ENCODE data around the gene HOXB1. TPM values are rescaled to one million over a fixed set of nuclear protein-coding genes. Genes with fewer than 3 reads are reported as not detected.

HOXB1 gene
- total and polyA plus RNA-seq, 8 donors, result 0.28 TPM; not detected in 7

DNA sequence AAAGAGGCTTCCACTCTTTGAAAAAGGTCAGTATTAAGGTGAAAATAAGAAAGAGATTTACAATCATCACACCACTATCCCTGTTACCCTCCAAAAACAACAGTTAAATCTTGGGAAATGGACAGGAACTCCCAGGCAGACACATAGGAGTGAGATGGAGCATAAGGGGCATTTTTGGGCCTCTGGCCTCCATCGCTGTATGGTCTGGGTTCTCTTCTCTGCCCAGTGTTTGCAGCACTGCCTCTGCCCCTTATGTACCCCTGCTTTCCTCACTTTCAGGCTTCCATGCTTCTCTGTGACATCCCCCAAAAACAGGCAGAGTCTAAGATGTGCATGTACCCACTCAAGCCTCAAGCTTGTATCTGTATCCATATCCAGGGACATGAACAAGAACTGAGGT is 14.7 kb upstream of the HOXB1 start:
- TF ChIP-seq EP300 (IDR thresholded peaks at IDR 0.05) (no peak), POLR2A (IDR thresholded peaks at IDR 0.05) (no peak), POLR2AphosphoS5 (IDR thresholded peaks at IDR 0.05) (no peak), CTCF (IDR thresholded peaks at IDR 0.05) (no peak)
- no peaks in the 10 kb centered on the region for H3K9me3 ChIP-seq
- peaks cover 0 to 14% (median 6%) of the 10 kb centered on the region in 4 donors for H3K36me3 ChIP-seq
- DNase-seq, result no peak
- peak overlapping the region in 4 of 5 donors; percentile 90 to 95 (median 93) for H3K27ac ChIP-seq
- 87 to 100% (median 94%) methylated on average over 1 of the region's 1 CpG for WGBS, 5 donors
- intact Hi-C loops (cut with DNase I; ENCODE audit: low total_unique reads), result no loop called here
- H3K27me3 ChIP-seq, result peaks cover 4 to 98% (median 39%) of the 10 kb centered on the region in 3 donors
- peaks cover 14 to 66% (median 45%) of the 10 kb centered on the region in 4 donors for H3K4me1 ChIP-seq
- no peak overlapping the region for H3K4me3 ChIP-seq

DNA sequence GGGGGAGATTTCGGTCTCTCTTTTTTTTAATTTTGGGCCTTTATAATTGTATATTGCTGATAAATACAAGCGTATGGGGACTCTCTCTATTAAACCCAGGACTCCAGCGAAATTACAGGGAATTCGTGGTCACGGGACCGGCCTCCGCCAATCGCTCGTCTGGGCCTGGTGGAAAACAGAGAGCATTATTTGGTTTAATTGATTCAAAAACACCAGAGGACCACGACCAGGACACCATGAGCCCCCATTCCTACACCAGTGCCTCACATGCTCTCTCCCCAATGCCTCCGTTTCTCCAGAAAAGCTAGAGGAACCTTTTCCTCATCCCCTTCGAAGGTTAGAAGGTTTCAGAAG is 14.2 kb upstream of the HOXB1 start, which contains the start of gene HOXB2:
HOXB2 (minus strand) TSS at position 88 of the 354 bp plus-strand sequence. CDS start 198 bp downstream, outside the sequence.
- Histone ChIP-seq H3K4me3 (peak within 1 kb of the TSS; percentile 62 to 75 (median 66)), H3K36me3 (peaks cover 0 to 9% (median under 1%) of the 10 kb centered on the region in 4 donors), H3K9me3 (no peaks in the 10 kb centered on the region), H3K27ac (peak within 1 kb of the TSS; percentile 74 to 95 (median 93)), H3K27me3 (peaks cover 4 to 92% (median 34%) of the 10 kb centered on the region in 3 donors), H3K4me1 (peaks cover 14 to 65% (median 43%) of the 10 kb centered on the region in 4 donors)
- WGBS, 5 donors, result 25 to 53% (median 46%) methylated on average over 12 of the region's 12 CpGs
- TF ChIP-seq EP300 (IDR thresholded peaks at IDR 0.05) (no peak), POLR2A (IDR thresholded peaks at IDR 0.05) (no peak), POLR2AphosphoS5 (IDR thresholded peaks at IDR 0.05) (no peak), CTCF (IDR thresholded peaks at IDR 0.05) (no peak)
- DNase-seq, result peak in 1 of 2 donors; percentile 73
- intact Hi-C loops (cut with DNase I; ENCODE audit: low total_unique reads), result no loop called here

GRCh38 chr17:48544349-48545021 is 13.7 kb upstream of the HOXB1 start:
- H3K9me3 ChIP-seq, result no peaks in the 10 kb centered on the region
- 5 to 11% (median 9%) methylated on average over 36 to 38 of the region's 38 CpGs for WGBS, 5 donors
- peak overlapping the region; percentile 62 to 75 (median 66) for H3K4me3 ChIP-seq
- peaks cover 14 to 60% (median 39%) of the 10 kb centered on the region in 4 donors for H3K4me1 ChIP-seq
- TF ChIP-seq POLR2AphosphoS5 (IDR thresholded peaks at IDR 0.05), result peak; percentile 11 to 42 (median 31)
- no peak for TF ChIP-seq POLR2A (IDR thresholded peaks at IDR 0.05)
- no peak for TF ChIP-seq EP300 (IDR thresholded peaks at IDR 0.05)
- TF ChIP-seq CTCF (IDR thresholded peaks at IDR 0.05), result no peak
- peaks cover 0 to 6% (median 0%) of the 10 kb centered on the region in 4 donors for H3K36me3 ChIP-seq
- intact Hi-C loops (cut with DNase I; ENCODE audit: low total_unique reads), result no loop called here
- H3K27me3 ChIP-seq, result peaks cover 4 to 88% (median 32%) of the 10 kb centered on the region in 3 donors
- DNase-seq, result peak; percentile 62 to 94
- peak overlapping the region; percentile 74 to 95 (median 93) for H3K27ac ChIP-seq

GRCh38 chr17:48543854-48544348 is 13.1 kb upstream of the HOXB1 start:
- H3K27me3 ChIP-seq, result peaks cover 4 to 82% (median 32%) of the 10 kb centered on the region in 3 donors
- no peak for TF ChIP-seq EP300 (IDR thresholded peaks at IDR 0.05)
- no peak for TF ChIP-seq POLR2A (IDR thresholded peaks at IDR 0.05)
- TF ChIP-seq CTCF (IDR thresholded peaks at IDR 0.05), result no peak
- no peak for TF ChIP-seq POLR2AphosphoS5 (IDR thresholded peaks at IDR 0.05)
- peak overlapping the region; percentile 74 to 95 (median 93) for H3K27ac ChIP-seq
- intact Hi-C loops (cut with DNase I; ENCODE audit: low total_unique reads), result no loop called here
- 3 to 12% (median 8%) methylated on average over 20 of the region's 20 CpGs for WGBS, 5 donors
- peak overlapping the region; percentile 62 to 75 (median 66) for H3K4me3 ChIP-seq
- no peaks in the 10 kb centered on the region for H3K9me3 ChIP-seq
- peaks cover 14 to 54% (median 38%) of the 10 kb centered on the region in 4 donors for H3K4me1 ChIP-seq
- H3K36me3 ChIP-seq, result peaks cover 0 to 6% (median 0%) of the 10 kb centered on the region in 4 donors
- no peak for DNase-seq
